ENCODE measurements around the gene TEX2. TPM values are rescaled to one million over a fixed set of nuclear protein-coding genes. Genes with fewer than 3 reads are reported as not detected.
A peak's percentile ranks its signal among the peaks of the same experiment; 100 is the strongest.

The TEX2 gene
- total RNA-seq, 1 experiment from 2014 or later: 27.9 TPM

DNA sequence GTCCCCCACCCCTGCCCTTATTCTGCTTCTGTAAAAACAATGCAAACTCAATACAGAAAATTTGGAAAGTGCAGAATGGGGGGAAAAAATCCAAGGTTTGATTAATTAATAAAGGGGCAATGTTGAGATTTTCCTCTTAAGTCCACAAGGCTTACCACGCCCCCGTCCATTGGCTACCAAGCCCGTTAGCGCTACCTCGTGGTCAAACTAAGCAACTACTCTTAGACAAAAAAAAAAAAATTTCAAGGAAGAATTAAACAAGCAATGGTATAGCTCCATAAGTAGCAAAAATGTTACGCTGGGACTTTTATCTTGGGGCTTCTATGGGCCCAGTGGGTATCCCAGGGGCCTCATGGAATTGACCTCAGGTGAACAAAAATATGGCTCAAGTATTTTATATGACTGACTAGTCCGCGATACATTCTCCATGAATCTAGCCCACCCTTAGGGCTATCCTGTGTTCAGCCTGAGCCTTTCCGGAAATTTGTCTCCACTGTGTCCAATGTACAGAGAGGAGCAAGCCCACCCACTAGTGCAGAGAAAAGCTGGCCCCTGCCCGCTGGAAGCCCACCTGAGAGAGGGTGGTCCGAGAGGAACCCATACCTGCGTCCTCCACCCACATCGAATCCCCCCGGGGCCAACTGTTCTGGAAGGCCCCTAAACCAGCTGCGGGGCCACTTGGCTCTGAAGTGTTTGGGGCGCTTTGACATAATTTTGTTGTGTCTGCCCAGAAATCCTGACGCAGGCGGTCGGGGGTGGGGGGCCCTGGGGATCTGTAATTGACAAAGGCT is 19.1 kb upstream of the TEX2 start:
- H2AFZ ChIP-seq: no peak overlapping the region
- H3K4me2 ChIP-seq: no peak overlapping the region

DNA sequence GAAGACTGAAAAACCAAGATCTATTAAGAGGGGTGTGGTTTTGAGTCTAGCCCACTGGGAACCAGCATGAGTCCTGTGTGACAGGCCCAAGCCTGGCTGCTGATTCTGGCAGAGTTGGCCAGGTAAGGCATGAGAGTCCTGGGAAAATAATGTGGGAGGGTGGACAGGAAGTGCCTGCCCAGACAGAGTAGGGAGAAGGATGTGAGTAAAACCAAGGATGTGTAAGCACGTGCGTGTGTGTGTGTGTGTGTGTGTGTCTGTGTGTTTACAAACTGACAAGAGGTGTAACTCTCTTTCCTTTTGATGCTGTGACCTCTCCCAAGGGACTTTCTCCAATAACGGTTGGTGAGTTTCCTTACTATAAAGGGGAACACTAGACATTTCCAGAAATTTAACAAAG is 15.6 kb upstream of the TEX2 start:
- H2AFZ ChIP-seq: no peak overlapping the region
- H3K27me3 ChIP-seq (ENCODE audit: insufficient read depth, low read depth): no peaks in the 10 kb centered on the region
- no peaks in the 10 kb centered on the region for H3K9me3 ChIP-seq (ENCODE audit: insufficient read depth, low read depth)
- H3K27ac ChIP-seq: no peak overlapping the region
- POLR2A ChIA-PET (ENCODE audit: unreplicated experiment): no interaction called here
- H3K4me1 ChIP-seq (replicated peaks; ENCODE audit: insufficient read depth): peaks cover 6% of the 10 kb centered on the region; the same call in 1 of the 2 replicates
- intact Hi-C loops (cut with micrococcal nuclease; ENCODE audit: unreplicated experiment): no loop called here
- H3K4me2 ChIP-seq: no peak overlapping the region
- H3K9me2 ChIP-seq (ENCODE audit: insufficient read depth): no peaks in the 10 kb centered on the region
- no peaks in the 10 kb centered on the region for H3K36me3 ChIP-seq (ENCODE audit: low read depth)
- H3F3A ChIP-seq (ENCODE audit: insufficient read depth, low read depth): no peaks in the 10 kb centered on the region
- TF ChIP-seq, protein P1, sequence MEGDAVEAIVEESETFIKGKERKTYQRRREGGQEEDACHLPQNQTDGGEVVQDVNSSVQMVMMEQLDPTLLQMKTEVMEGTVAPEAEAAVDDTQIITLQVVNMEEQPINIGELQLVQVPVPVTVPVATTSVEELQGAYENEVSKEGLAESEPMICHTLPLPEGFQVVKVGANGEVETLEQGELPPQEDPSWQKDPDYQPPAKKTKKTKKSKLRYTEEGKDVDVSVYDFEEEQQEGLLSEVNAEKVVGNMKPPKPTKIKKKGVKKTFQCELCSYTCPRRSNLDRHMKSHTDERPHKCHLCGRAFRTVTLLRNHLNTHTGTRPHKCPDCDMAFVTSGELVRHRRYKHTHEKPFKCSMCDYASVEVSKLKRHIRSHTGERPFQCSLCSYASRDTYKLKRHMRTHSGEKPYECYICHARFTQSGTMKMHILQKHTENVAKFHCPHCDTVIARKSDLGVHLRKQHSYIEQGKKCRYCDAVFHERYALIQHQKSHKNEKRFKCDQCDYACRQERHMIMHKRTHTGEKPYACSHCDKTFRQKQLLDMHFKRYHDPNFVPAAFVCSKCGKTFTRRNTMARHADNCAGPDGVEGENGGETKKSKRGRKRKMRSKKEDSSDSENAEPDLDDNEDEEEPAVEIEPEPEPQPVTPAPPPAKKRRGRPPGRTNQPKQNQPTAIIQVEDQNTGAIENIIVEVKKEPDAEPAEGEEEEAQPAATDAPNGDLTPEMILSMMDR (conservative IDR thresholded peaks at IDR 0.05): no peak
- TF ChIP-seq EZH2 (IDR thresholded peaks at IDR 0.05; ENCODE audit: low read depth): no peak
- no peak overlapping the region for H3K4me3 ChIP-seq
- no TSS peak for BruUV-seq (replicated peaks)
- no peaks in the 10 kb centered on the region for H3K79me2 ChIP-seq (ENCODE audit: low read depth)
- no peaks in the 10 kb centered on the region for H4K20me1 ChIP-seq (ENCODE audit: insufficient read depth)
- CTCF ChIA-PET: interaction anchor here (0.6 to 0.7 kb wide), 2 partner anchors 24 to 29 kb away, joined by 3 to 6 read pairs; no protein-coding TSS in a partner anchor
- no peak for DNase-seq

More for the DNA sequence above, 19.1 kb upstream of the TEX2 start:
- peak; percentile 41 to 70 for DNase-seq
- BruUV-seq (replicated peaks): no TSS peak
- no peak overlapping the region for H3K4me3 ChIP-seq
- H3K9me3 ChIP-seq (ENCODE audit: insufficient read depth, low read depth): no peaks in the 10 kb centered on the region
- no peaks in the 10 kb centered on the region for H3F3A ChIP-seq (ENCODE audit: insufficient read depth, low read depth)
- TF ChIP-seq EZH2 (IDR thresholded peaks at IDR 0.05; ENCODE audit: low read depth): no peak
- TF ChIP-seq, protein P1 (conservative IDR thresholded peaks at IDR 0.05): peak; percentile 86
- intact Hi-C loops (cut with micrococcal nuclease; ENCODE audit: unreplicated experiment): loop anchor here (1.0 to 5.0 kb wide), 5 partner anchors 80 to 363 kb away; partner anchors contain the start of gene GH1
- CTCF ChIA-PET: interaction anchor here (0.5 to 1.6 kb wide), 14 partner anchors 12 to 254 kb away, joined by 3 to 22 read pairs (median 5); no protein-coding TSS in a partner anchor
- H3K9me2 ChIP-seq (ENCODE audit: insufficient read depth): no peaks in the 10 kb centered on the region
- H3K36me3 ChIP-seq (ENCODE audit: low read depth): no peaks in the 10 kb centered on the region
- no peak overlapping the region for H3K27ac ChIP-seq
- H3K4me1 ChIP-seq (replicated peaks; ENCODE audit: insufficient read depth): peaks cover 6% of the 10 kb centered on the region; the same call in 1 of the 2 replicates
- H4K20me1 ChIP-seq (ENCODE audit: insufficient read depth): no peaks in the 10 kb centered on the region
- H3K79me2 ChIP-seq (ENCODE audit: low read depth): no peaks in the 10 kb centered on the region
- POLR2A ChIA-PET (ENCODE audit: unreplicated experiment): interaction anchor here (0.6 to 0.7 kb wide), 3 partner anchors 137 to 326 kb away, joined by 4 to 12 read pairs (median 5); no protein-coding TSS in a partner anchor
- H3K27me3 ChIP-seq (ENCODE audit: insufficient read depth, low read depth): no peaks in the 10 kb centered on the region

- H3K27me3 ChIP-seq (ENCODE audit: insufficient read depth, low read depth): no peaks in the 10 kb centered on the region
- no peaks in the 10 kb centered on the region for H3K79me2 ChIP-seq (ENCODE audit: low read depth)
- no peak overlapping the region for H2AFZ ChIP-seq
- H3K4me1 ChIP-seq (replicated peaks; ENCODE audit: insufficient read depth): peaks cover 6% of the 10 kb centered on the region; the same call in 1 of the 2 replicates
- H3K4me3 ChIP-seq: no peak overlapping the region
- H3F3A ChIP-seq (ENCODE audit: insufficient read depth, low read depth): no peaks in the 10 kb centered on the region
- intact Hi-C loops (cut with micrococcal nuclease; ENCODE audit: unreplicated experiment): no loop called here
- ChIA-PET CTCF (no interaction called here), POLR2A (ENCODE audit: unreplicated experiment) (no interaction called here)
- no TSS peak for BruUV-seq (replicated peaks)
- TF ChIP-seq EZH2 (IDR thresholded peaks at IDR 0.05; ENCODE audit: low read depth): no peak
- TF ChIP-seq, protein P1 (conservative IDR thresholded peaks at IDR 0.05): no peak
- no peak for DNase-seq
- H3K4me2 ChIP-seq: no peak overlapping the region
- no peak overlapping the region for H3K27ac ChIP-seq
- no peaks in the 10 kb centered on the region for H4K20me1 ChIP-seq (ENCODE audit: insufficient read depth)
- H3K36me3 ChIP-seq (ENCODE audit: low read depth): no peaks in the 10 kb centered on the region
- no peaks in the 10 kb centered on the region for H3K9me3 ChIP-seq (ENCODE audit: insufficient read depth, low read depth)
- H3K9me2 ChIP-seq (ENCODE audit: insufficient read depth): no peaks in the 10 kb centered on the region
Measured at GRCh38 chr17:64277831-64278562, 14.9 kb upstream of the TEX2 start.

Measured in PC-9 (cell line).